Activated T-cell treated with anti-CD3 and anti-CD28 coated beads for 1 hour (primary cell): ENCODE data around the gene CFAP61.

Source experiments
- DNase-seq: peaks from one replicate; pipeline ENCODE4 v3.0.0-alpha.2; 2020; ENCODE audit warnings: low read depth

The CFAP61 gene

GRCh38 chr20:20399531-20400500, 347.5 kb downstream of the CFAP61 start:
- DNase-seq = no peak

DNA sequence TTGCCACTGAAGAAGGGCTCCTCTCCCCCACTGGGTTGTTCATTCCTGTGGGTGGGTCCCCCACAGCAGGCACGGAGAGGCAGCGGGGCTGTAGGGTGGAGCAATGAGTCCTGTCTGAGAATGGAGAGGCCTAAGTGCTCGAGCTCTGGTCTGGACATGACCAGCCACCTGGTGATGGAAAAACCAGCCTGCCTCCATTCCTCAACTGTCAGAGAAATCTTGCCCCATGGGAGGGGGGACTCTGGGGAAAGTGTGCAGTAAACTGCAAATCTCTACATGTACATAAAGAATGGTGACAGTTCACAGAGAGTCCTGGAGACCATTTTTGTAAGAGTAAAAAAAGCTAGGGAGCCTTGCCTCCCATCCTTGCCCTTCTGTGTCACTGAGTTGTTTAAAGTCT, 349.7 kb downstream of the CFAP61 start:
- no peak for DNase-seq

DNA sequence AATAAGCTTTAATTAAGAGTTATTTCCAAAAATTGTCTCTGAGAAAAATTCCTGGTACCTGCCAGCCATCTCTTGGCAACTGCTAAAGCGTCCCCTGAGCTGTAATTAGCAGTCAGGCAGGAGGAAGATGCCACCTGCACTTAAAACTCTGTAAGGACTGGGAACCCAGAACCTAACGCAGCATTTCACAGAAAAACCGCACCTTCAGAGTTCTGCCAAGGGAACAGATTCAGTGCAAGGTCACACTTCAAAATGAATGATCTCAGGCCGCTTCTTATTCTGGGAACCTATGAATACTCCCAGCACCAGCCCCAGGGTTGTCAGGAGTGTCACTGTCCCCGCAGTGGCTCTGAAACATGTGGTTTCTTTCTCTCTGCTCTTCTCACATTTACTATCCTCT, 352.3 kb downstream of the CFAP61 start:
- no peak for DNase-seq

DNA sequence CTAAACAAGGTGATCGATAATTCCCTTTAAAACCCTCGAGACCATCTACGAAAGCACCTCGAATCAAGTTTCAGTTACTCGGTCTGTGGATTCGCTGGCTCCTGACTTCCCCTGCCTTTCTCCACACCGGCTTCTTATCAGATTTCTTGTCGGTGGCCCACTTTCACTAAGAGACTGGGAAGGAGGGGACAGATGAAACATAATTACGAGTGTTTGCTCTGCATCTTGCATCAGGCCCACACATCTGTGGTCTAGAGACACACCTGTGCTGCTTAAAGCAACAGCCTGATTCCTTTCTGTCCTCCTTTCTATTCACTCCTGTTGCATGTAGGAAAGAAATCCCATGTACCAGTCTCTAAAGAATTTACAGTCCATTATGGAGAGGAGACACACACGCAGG, 353.3 kb downstream of the CFAP61 start:
- no peak for DNase-seq

DNA sequence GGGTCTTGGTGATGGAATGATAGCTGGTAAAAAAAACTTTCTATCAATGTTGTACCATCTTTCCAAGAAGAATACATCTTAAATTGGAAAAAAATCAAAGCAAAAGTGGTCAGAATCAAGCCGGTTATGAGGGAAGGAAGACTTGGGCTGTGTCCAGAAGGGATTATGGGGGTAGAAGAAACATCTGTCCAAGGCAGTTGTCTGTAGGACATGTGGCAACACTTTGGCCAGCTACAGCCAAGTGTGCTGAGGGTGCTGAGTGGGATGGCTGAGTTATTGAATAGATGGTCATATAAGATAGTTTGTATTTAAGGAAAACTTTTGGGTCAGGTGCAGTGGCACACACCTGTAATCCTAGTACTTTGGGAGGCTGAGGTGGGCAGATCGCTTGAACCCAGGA, 354.0 kb downstream of the CFAP61 start:
- DNase-seq = no peak

- DNase-seq = no peak
Observed at GRCh38 chr20:20407891-20408805, 355.8 kb downstream of the CFAP61 start.

GRCh38 chr20:20409331-20409730, 357.0 kb downstream of the CFAP61 start:
- DNase-seq = no peak
